Ovary (tissue), 9 donors: ENCODE data around the gene FAM117A. TPM values are rescaled to one million over a fixed set of nuclear protein-coding genes. Genes with fewer than 3 reads are reported as not detected.

ENCODE experiments used
- DNase-seq, 5 donors: peaks; one replicate each; pipeline ENCODE4 v3.0.0-alpha.2; 2019 to 2020
- H3K27ac ChIP-seq, 2 donors: fragments of 200-600 bp; one replicate each; pipeline versions ENCODE4 v1.5.1 to v1.8.0; 2019 to 2022
- H3K27me3 ChIP-seq: fragments of 200-600 bp; one replicate; pipeline ENCODE4 v1.8.0; 2022
- H3K36me3 ChIP-seq: fragments of 200-600 bp; sonication (generic); one replicate; pipeline ENCODE4 v1.5.1; 2019
- H3K4me1 ChIP-seq: one replicate; pipeline ENCODE4 v1.8.1; 2013; ENCODE audit warnings: mild to moderate bottlenecking, moderate library complexity; ENCODE audit not compliant: insufficient read depth
- H3K4me3 ChIP-seq: fragments of 200-600 bp; sonication (generic); one replicate; pipeline ENCODE4 v1.5.1; 2017
- H3K9me3 ChIP-seq, 2 donors: fragments of 200-600 bp in 1 of 2; sonication (generic) in 1 of 2; one replicate each; pipeline versions ENCODE4 v1.5.1 to v1.8.1; 2013 to 2019; ENCODE audit warnings: mild to moderate bottlenecking in 1 of 2, moderate library complexity in 1 of 2
- CTCF ChIP-seq, 3 donors: fragments of 450-650 bp in 2 of 3; fragments of 200-600 bp in 1 of 3; IDR thresholded peaks; one replicate each; pipeline versions ENCODE4 v1.5.1 to v1.8.0; 2016 to 2022; ENCODE audit warnings: antibody characterized with exemption in 3 of 3, mild to moderate bottlenecking in 1 of 3
- EP300 ChIP-seq: sonication (generic); formaldehyde crosslinking; IDR thresholded peaks from one replicate; pipeline ENCODE4 v1.6.1; 2017; ENCODE audit warnings: antibody characterized with exemption
- POLR2A ChIP-seq: fragments of 450-650 bp; IDR thresholded peaks from one replicate; pipeline ENCODE4 v1.6.1; 2017; ENCODE audit warnings: antibody characterized with exemption, mild to moderate bottlenecking, moderate library complexity
- WGBS, 3 donors: extraction: QIAGEN DNeasy Blood & Tissue Kit in 1 of 3; methylation state at CpG; one replicate each; pipeline versions ENCODE4 v1.1.5 to v1.1.7; 2013 to 2017; 5-methylcytosine and 5-hydroxymethylcytosine counted together
- intact Hi-C, 4 donors: fragments of 100-400 bp; cut with DNase I; formaldehyde crosslinking; loops; one replicate each; pipeline versions ENCODE4 v1.11.0 to v1.15.1; 2022 to 2023
- polyA plus RNA-seq, 2 donors: library from polyadenylated mRNA; stranded (reverse); fragments of 200-250 nt in 1 of 2; fragments of 350-450 nt in 1 of 2; fragmentation: Illumina TruSeq in 1 of 2; extraction: RNeasy Lipid Tissue Mini Kit (QIAGEN cat#74804) in 1 of 2; gene quantifications; one replicate each; pipeline ENCODE4 v1.2.3, GENCODE V29; 2013 to 2014
- total RNA-seq, 7 donors: library from RNA; depleted of rRNA in 2 of 7; stranded (reverse); fragments of >200 nt in 2 of 7; fragmentation: NEBNext Ultra II Directional in 3 of 7; extraction: Animal tissue kit (Norgen Biotek cat#: 25700) in 3 of 7; gene quantifications; one replicate each; pipeline versions ENCODE4 v1.1.0 to v1.2.4, GENCODE V29; 2016 to 2023
- donor health status: DM: no; HTN: no; CAD: no; lungs with moderate emphysema.
- donor health status: DM: no; HTN: no; CAD: no.
- donor health status: Bipolar disorder and iron deficiency.
- donor health status: DM: yes; HTN: yes; CAD: no.
- donor health status: DM: no; HTN: no; CAD: no.
- donor health status: DM: yes; HTN: yes; CAD: no.

Gene FAM117A
- total and polyA plus RNA-seq, 9 donors = 15.0 to 30.4 (median 19.0) TPM

- TF ChIP-seq POLR2A (no peak), CTCF (IDR thresholded peaks at IDR 0.05) (no peak), EP300 (no peak)
- no peaks in the 10 kb centered on the region for H3K36me3 ChIP-seq
- DNase-seq = no peak
- H3K27me3 ChIP-seq = no peaks in the 10 kb centered on the region
- no peaks in the 10 kb centered on the region for H3K9me3 ChIP-seq
- intact Hi-C loops = no loop called here
- peak overlapping the region; percentile 31 to 72 for H3K27ac ChIP-seq
- H3K4me3 ChIP-seq = peak overlapping the region; percentile 3
- 12 to 16% (median 14%) methylated on average over 5 of the region's 5 CpGs for WGBS, 3 donors
- peaks cover 27% of the 10 kb centered on the region for H3K4me1 ChIP-seq
Observed at GRCh38 chr17:49741009-49741691, 22.8 kb downstream of the FAM117A start.

GRCh38 chr17:49739641-49740271, 24.2 kb downstream of the FAM117A start:
- intact Hi-C loops = no loop called here
- H3K4me1 ChIP-seq = peaks cover 27% of the 10 kb centered on the region
- WGBS, 3 donors = 48 to 58% (median 53%) methylated on average over 7 of the region's 7 CpGs

GRCh38 chr17:49738456-49739163, 25.3 kb downstream of the FAM117A start:
- 84 to 89% (median 87%) methylated on average over 5 of the region's 5 CpGs for WGBS, 3 donors
- Histone ChIP-seq H3K4me3 (no peak overlapping the region), H3K36me3 (no peaks in the 10 kb centered on the region), H3K9me3 (no peaks in the 10 kb centered on the region), H3K27ac (no peak overlapping the region), H3K27me3 (no peaks in the 10 kb centered on the region), H3K4me1 (peaks cover 27% of the 10 kb centered on the region)
- intact Hi-C loops = no loop called here
- TF ChIP-seq EP300 (no peak), POLR2A (no peak), CTCF (IDR thresholded peaks at IDR 0.05) (no peak)
- DNase-seq = no peak

More at GRCh38 chr17:49739641-49740271, 24.2 kb downstream of the FAM117A start:
- TF ChIP-seq EP300 (no peak), CTCF (IDR thresholded peaks at IDR 0.05) (no peak), POLR2A (no peak)
- DNase-seq = peak; percentile 69 to 86 (median 81)
- Histone ChIP-seq H3K36me3 (no peaks in the 10 kb centered on the region), H3K4me3 (no peak overlapping the region), H3K9me3 (no peaks in the 10 kb centered on the region), H3K27ac (no peak overlapping the region), H3K27me3 (no peaks in the 10 kb centered on the region)

- Histone ChIP-seq H3K27ac (no peak overlapping the region), H3K27me3 (no peaks in the 10 kb centered on the region), H3K4me1 (peaks cover 18% of the 10 kb centered on the region), H3K36me3 (no peaks in the 10 kb centered on the region), H3K4me3 (no peak overlapping the region), H3K9me3 (no peaks in the 10 kb centered on the region)
- TF ChIP-seq EP300 (no peak), POLR2A (no peak), CTCF (IDR thresholded peaks at IDR 0.05) (no peak)
- WGBS, 3 donors = 94 to 96% (median 95%) methylated on average over 13 of the region's 13 CpGs
- DNase-seq = no peak
- intact Hi-C loops = no loop called here
Observed at GRCh38 chr17:49734515-49735490, 29.1 kb downstream of the FAM117A start.
